GM19468 (cell line): Measurements from ENCODE around the gene RHCG.

Experiments used
- ATAC-seq: cut with Tn5 transposase; IDR thresholded peaks from one replicate; pipeline ENCODE4 v1.9.1; 2021; ENCODE audit warnings: mild to moderate bottlenecking, moderate library complexity, moderate number of reproducible peaks; ENCODE audit not compliant: unreplicated experiment; ENCODE audit errors: extremely low read depth

Gene RHCG

GRCh38 chr15:89506026-89506686 lies 9.8 kb upstream of the RHCG start:
- ATAC-seq = no peak

- ATAC-seq = no peak
These were observed 7.8 kb upstream of the RHCG start for GRCh38 chr15:89504166-89504565.

- ATAC-seq = no peak
These were observed 6.6 kb upstream of the RHCG start for GRCh38 chr15:89502867-89503595.

- no peak for ATAC-seq
These were observed 5.3 kb upstream of the RHCG start for GRCh38 chr15:89501646-89502045.

GRCh38 chr15:89500397-89501270 lies 4.3 kb upstream of the RHCG start:
- ATAC-seq = no peak

GRCh38 chr15:89499156-89499555 lies 2.8 kb upstream of the RHCG start:
- ATAC-seq = no peak

- no peak for ATAC-seq
These were observed 2.2 kb upstream of the RHCG start for GRCh38 chr15:89498574-89498906.

GRCh38 chr15:89497231-89497630 lies 848 bp upstream of the RHCG start:
- ATAC-seq = no peak

- no peak for ATAC-seq
These were observed 691 bp downstream of the RHCG start for GRCh38 chr15:89495638-89496145.

- no peak for ATAC-seq
These were observed 1.3 kb downstream of the RHCG start for GRCh38 chr15:89494941-89495637.

GRCh38 chr15:89494031-89494430 lies 2.4 kb downstream of the RHCG start:
- ATAC-seq = no peak

- no peak for ATAC-seq
These were observed 3.3 kb downstream of the RHCG start for GRCh38 chr15:89492934-89493631.

GRCh38 chr15:89492111-89492641 lies 4.2 kb downstream of the RHCG start:
- no peak for ATAC-seq

GRCh38 chr15:89490814-89491315 lies 5.5 kb downstream of the RHCG start:
- no peak for ATAC-seq

- no peak for ATAC-seq
These were observed 6.1 kb downstream of the RHCG start for GRCh38 chr15:89490081-89490813.

- no peak for ATAC-seq
These were observed 7.0 kb downstream of the RHCG start for GRCh38 chr15:89489376-89489775.

GRCh38 chr15:89487791-89488190 lies 8.6 kb downstream of the RHCG start:
- no peak for ATAC-seq

- no peak for ATAC-seq
These were observed 9.7 kb downstream of the RHCG start for GRCh38 chr15:89486726-89487050.

- no peak for ATAC-seq
These were observed 13.3 kb downstream of the RHCG start for GRCh38 chr15:89483079-89483478.
